Brain microvascular endothelial cell (primary cell): ENCODE data around the gene TP53INP2.

Source experiments
- DNase-seq: peaks from one replicate; pipeline ENCODE4 v3.0.0-alpha.2; 2020
- H3K27ac ChIP-seq: fragments of 250-450 bp; sonication (Bioruptor Pico); 2 replicates; pipeline ENCODE4 v1.5.1; 2020; ENCODE audit warnings: mild to moderate bottlenecking, moderate library complexity
- H3K27me3 ChIP-seq: fragments of 250-450 bp; sonication (Bioruptor Pico); replicated peaks from 2 replicates; pipeline ENCODE4 v1.5.1; 2020; ENCODE audit warnings: mild to moderate bottlenecking
- H3K36me3 ChIP-seq: fragments of 250-450 bp; sonication (Bioruptor Pico); replicated peaks from 2 replicates; pipeline ENCODE4 v1.5.1; 2020; ENCODE audit warnings: mild to moderate bottlenecking
- H3K4me3 ChIP-seq: 2 replicates; pipeline ENCODE4 v1.5.1; 2011; ENCODE audit warnings: low read depth, mild to moderate bottlenecking, control low read depth, low read length, moderate library complexity
- in situ Hi-C: cut with HindIII; loops from 2 replicates; pipeline ENCODE4 v1.10.0; 2017; ENCODE audit warnings: low sequenced_read_pairs, low pct_ligation_motif_present
- TF ChIP-seq, protein P1 (sequence below): IDR thresholded peaks from 2 replicates; pipeline ENCODE4 v1.5.1; 2011; ENCODE audit warnings: low read depth, mild to moderate bottlenecking, moderate library complexity, low read length, control low read depth, inconsistent platforms; ENCODE audit errors: missing control alignments

TP53INP2 gene

DNA sequence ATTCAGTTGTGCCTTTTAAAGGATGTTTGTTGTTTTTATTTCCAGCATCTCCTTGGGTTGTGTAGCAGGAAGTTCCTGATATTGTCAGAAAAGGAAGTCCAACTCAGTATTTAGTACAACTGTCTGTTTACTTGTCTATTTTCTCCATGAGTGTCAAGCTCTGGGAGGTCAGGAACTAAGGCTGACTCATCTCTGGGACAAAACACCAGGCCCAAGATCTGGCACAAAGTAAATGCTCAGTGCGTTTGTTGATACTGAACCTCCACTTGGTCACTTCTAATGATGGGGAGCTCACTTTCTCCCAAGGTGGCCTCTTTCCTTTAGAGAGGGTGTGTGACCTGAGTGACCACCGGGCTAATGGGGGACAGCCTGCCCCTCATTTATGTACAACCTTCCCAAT is 14.7 kb upstream of the TP53INP2 start:
- H3K4me3 ChIP-seq = no peak overlapping the region
- no peak overlapping the region for H3K27ac ChIP-seq
- H3K27me3 ChIP-seq = no peaks in the 10 kb centered on the region
- H3K36me3 ChIP-seq = no peaks in the 10 kb centered on the region
- in situ Hi-C loops = no loop called here
- DNase-seq = peak; percentile 25
- TF ChIP-seq, protein P1, sequence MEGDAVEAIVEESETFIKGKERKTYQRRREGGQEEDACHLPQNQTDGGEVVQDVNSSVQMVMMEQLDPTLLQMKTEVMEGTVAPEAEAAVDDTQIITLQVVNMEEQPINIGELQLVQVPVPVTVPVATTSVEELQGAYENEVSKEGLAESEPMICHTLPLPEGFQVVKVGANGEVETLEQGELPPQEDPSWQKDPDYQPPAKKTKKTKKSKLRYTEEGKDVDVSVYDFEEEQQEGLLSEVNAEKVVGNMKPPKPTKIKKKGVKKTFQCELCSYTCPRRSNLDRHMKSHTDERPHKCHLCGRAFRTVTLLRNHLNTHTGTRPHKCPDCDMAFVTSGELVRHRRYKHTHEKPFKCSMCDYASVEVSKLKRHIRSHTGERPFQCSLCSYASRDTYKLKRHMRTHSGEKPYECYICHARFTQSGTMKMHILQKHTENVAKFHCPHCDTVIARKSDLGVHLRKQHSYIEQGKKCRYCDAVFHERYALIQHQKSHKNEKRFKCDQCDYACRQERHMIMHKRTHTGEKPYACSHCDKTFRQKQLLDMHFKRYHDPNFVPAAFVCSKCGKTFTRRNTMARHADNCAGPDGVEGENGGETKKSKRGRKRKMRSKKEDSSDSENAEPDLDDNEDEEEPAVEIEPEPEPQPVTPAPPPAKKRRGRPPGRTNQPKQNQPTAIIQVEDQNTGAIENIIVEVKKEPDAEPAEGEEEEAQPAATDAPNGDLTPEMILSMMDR = no peak

DNA sequence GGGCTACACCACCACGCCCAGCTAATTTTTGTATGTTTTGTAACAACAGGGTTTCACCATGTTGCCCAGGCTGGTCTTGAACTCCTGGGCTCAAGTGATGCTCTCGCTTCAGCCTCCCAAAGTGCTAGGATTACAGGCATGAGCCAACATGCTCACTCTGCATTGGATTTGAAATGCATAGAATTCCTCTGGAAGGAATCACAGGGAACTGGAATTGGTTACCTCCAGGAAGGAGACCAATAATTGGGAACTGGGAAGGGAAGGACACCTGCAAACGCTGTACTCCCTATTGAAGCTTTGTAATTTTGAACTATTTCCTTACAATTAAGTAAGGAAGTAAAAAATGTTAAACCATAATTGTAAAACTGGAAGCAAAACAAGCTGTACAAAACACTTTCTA is 12.3 kb upstream of the TP53INP2 start:
- in situ Hi-C loops = no loop called here
- no peak for DNase-seq
- no peak overlapping the region for H3K27ac ChIP-seq
- TF ChIP-seq, protein P1 = no peak
- no peak overlapping the region for H3K4me3 ChIP-seq
- H3K36me3 ChIP-seq = no peaks in the 10 kb centered on the region
- H3K27me3 ChIP-seq = no peaks in the 10 kb centered on the region

DNA sequence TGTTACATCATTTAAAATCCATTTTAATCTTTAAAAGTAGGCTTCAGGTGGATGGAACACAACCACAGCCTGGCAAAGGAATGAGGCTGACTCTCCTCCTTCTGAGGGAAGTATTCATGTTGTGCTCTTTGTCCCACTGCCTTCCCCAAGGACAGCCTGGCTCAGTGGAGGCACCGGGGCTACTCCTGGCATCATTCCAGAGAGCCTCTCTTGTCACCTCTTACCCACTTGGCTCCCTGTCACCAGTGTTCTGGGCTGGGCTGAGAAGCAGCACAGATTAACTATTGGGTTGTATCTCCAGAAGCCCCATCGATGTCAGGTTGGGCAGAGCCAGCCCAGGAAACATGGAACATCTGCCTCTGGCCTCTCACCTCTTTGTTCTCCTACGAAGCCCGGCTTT is 10.7 kb upstream of the TP53INP2 start:
- in situ Hi-C loops = no loop called here
- no peak overlapping the region for H3K27ac ChIP-seq
- TF ChIP-seq, protein P1 = no peak

DNA sequence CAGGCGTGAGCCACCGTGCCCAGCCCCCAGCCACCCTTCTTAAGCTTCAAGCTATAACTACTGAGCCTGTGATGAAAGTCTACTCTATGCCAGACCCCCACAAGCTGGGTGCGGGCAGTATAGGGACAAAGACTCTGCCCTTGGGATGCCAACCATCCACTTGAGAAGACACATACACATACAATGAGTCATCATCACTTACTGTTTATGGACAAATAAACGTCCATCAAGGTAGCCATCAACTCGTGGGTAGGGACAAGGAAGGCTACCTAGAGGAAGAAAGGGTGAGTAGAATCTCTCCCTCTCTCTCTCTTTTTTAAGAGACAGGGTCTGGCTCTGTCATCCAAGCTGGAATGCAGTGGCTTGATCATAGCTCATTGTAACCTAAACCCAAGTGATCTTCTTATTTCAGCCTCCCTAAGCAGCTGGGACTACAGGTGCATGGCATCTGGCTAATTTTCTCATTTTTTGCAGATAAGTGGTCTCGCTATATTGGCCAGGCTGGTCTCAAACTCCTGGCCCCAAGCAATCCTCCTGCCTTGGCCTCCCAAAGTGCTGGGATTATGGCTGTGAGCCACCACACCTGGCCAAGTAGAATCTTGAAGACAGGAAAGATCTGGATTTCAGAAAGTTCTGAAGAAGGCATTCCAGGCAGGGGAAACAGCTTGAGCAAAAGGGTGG is 2.6 kb upstream of the TP53INP2 start:
- Histone ChIP-seq H3K4me3 (no peak overlapping the region), H3K27me3 (no peaks in the 10 kb centered on the region), H3K36me3 (no peaks in the 10 kb centered on the region), H3K27ac (no peak overlapping the region)
- TF ChIP-seq, protein P1 = no peak
- in situ Hi-C loops = no loop called here
- DNase-seq = no peak

More for the DNA sequence above, 10.7 kb upstream of the TP53INP2 start:
- Histone ChIP-seq H3K4me3 (no peak overlapping the region), H3K36me3 (no peaks in the 10 kb centered on the region), H3K27me3 (no peaks in the 10 kb centered on the region)
- DNase-seq = no peak

DNA sequence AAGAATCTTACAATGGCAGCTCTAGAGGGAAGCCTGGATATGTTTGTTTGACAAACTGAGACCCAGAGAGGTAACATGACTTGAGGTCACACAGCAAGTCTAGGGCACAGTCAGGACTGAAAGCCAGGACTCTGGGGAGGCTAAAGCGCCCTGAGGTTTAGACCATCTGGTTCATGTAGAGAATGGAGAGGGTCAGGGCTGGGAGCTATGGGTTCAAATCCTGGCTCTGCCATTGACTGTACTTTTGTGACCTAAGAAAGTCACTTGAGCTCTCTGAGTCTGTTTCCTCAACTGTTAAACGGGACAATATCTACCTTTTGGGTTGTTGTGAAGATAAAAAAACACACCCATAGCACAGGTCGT is 1.1 kb upstream of the TP53INP2 start:
- in situ Hi-C loops = no loop called here
- DNase-seq = no peak
- H3K4me3 ChIP-seq = no peak overlapping the region
- TF ChIP-seq, protein P1 = no peak
- H3K27ac ChIP-seq = no peak overlapping the region
- H3K27me3 ChIP-seq = no peaks in the 10 kb centered on the region
- H3K36me3 ChIP-seq = no peaks in the 10 kb centered on the region
